ENCODE results near the gene KLF3.
A peak's percentile ranks its signal among the peaks of the same experiment; 100 is the strongest.

Gene KLF3

DNA sequence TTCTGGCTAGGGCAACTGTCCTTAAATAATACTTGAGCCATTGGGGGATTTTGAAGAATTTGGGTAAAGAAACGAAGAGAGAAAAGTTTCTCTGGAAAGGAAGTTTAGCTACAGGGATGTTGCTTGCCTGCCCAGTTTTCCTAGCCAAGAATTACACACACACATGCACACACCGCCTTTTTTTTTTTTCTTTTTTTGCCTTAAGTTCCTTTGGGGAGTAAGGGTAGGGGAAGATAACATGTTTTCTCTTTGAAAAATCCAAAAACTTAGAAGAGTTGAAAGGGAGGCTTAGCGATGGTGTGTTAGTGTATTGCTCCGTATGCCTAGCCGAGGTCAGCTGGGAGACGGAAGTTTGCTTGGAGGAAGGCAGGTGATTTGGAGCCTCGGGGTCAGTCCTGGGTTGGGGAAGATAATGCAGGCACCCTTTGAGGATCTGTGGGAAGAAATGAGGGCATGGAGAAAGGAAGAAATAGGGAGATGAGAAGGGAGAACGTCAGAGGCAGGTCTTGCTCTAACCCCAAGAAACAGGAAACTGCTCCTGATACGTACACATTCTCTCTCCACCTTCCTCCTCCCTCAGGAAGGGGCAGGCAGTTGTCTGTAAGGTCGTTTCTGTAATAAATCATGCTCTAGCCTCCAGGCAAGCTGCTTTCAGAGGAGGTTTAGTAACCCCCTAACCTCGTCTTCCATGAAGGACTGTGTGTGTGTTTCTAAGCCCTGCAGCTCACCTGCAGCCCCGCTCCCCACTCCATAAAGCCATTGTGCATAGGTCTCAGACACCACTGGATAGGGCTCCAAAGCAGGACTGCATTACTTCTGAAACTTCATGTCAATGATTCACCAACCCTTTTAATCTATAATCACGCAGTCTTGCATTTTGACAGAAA lies 10.5 kb downstream of the KLF3 start:
- peak; percentile 39 for DNase-seq (ENCODE audit: low spot score)

DNA sequence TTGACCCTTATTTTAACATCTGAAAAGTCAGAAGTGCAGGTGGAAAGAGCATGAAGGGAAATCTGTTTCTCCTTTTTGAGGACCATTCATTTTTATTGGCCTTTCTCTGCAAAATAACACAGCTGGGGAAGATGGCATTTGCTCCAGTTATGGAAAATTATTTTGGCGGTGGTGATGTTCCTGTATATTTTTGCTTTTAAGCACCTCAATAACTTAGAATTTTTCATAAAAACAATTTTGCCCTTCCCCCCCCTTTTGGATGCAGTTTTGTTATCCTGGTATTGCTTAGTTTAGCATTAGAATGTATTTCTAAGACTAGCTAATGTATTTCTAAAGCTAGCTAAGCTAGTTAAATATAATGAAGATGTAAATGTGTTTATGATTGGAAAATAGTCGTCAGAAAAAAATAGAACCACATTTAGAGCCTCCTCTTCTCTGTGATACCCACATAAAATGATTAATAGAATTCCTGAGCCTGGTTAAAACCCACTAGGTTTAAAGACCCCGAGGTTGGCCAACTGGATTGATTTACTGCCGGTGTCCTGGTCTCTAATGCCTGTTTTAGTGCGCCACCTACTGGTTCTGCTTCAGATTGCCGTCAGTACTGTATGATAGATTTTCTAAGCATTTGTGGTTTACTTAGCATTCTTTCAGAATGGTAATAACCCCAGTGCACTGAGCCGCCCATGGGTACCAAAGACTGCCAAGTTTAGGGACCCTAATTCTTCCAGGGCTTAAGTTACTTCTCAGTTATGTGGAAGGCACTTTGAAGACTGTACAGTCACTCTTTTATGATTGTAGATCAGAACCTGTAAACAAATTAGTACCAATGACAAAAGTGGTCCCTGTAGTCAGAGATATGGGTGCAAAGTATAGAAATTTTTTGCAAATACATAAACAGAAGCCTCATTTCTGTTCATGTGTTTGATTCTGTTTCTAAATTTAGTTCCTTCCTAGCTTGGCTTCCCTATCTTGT lies 11.4 kb downstream of the KLF3 start:
- DNase-seq (ENCODE audit: low spot score) = peak; percentile 89

DNA sequence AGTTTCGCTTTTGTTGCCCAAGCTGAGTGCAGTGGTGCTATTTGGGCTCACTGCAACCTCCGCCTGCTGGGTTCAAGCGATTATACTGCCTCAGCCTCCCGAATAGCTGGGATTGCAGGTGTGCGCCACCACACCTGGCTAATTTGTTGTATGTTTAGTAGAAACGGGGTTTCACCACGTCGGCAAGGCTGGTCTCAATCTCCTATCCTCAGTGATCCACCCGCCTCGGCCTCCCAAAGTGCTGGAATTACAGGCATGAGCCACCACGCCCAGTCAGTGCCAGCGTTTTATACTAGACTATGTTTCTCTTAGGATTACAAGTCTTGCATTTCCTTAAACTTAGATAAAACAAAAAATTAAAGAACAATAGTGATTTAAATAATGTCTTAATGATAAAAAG lies 13.0 kb downstream of the KLF3 start:
- no peak for DNase-seq (ENCODE audit: low spot score)

DNA sequence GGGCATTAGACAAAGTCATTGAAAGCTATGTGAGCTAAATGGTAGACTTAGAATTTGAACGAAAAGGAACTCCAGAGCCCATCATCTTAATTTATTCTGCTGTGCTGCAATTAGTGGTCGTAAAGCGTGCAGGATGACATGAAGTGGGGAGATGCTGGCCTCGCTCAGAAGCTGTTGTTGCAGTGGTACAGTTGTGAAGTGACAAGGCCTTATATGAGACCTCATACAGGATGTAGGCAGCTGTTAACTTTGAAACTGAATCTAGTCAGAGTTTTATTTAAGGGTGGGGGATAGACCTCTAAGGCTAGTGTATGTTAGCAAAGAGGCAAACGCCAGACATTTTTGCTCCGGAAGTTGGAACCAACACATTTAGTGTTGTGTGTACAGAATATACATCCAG lies 13.4 kb downstream of the KLF3 start:
- DNase-seq (ENCODE audit: low spot score) = no peak

DNA sequence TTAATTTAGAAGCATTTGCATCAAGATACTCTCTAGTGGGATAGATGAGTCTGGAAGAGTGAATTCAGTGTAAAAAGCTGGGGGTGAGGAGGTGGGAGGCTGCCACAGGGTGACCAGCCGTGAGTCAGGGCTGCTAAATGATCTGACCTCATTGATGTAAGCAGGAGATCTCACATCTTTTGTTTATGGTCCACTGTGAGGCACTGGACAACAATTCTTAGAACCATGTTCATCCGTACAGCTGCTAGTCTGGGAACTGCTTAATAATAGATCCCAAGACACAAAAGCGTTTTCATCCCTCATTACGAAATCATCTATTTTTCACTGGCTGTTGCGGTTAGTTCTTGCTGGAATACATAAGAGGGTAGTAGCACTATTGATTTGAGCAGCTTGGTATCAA lies 14.1 kb downstream of the KLF3 start:
- DNase-seq (ENCODE audit: low spot score) = no peak

DNA sequence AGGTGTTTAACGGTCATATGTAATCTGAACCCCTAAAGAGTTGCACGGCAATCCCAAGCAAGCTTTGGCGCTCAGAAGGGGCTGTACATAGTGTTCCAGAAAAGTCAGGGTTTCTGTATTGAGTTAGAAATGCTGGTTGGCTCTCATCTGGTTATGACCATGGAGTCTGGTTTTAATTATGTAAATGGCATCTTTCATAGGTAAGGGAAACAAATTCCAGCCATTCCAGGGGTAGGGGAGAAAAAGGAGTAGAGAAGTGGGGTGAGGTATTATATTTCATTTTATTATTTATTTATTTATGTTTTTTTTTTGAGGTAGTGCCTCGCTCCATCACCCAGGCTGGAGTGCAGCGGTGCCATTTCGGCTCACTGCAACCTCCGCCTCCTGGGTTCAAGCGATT lies 15.9 kb downstream of the KLF3 start:
- no peak for DNase-seq (ENCODE audit: low spot score)

DNA sequence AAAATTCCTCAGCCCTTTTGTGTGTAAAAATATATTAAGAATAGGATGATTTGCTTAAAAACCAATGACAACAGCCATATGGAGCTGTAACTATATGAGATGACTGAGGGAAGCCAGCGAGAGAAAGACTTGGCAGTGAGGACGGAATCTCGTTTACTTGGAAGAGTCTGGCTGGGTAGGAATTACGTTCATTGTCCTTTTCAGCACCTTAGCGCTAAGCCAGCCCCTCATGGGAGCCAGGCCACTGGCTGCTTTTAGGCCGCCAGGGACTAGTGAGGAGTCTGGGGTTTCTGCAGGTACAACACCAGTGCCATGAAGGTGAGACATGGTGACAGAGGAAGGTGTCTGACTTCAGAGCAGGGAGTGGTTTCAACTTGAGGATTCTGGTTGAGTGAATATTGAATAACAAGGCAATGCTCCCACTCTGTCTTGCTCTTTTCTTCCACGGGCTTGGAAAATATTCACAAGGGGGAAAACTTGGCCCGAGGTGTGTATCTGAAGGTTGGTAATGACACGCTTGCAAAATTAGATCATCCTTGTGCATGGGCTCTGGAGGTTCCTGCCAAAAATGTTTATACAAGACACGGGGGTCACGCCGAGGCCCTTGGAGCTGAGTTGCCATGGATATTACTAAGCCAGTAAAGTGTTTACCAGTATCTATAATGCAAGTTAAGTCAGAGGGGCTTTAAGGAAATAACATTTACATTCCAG lies 17.4 kb downstream of the KLF3 start:
- DNase-seq (ENCODE audit: low spot score) = no peak

DNA sequence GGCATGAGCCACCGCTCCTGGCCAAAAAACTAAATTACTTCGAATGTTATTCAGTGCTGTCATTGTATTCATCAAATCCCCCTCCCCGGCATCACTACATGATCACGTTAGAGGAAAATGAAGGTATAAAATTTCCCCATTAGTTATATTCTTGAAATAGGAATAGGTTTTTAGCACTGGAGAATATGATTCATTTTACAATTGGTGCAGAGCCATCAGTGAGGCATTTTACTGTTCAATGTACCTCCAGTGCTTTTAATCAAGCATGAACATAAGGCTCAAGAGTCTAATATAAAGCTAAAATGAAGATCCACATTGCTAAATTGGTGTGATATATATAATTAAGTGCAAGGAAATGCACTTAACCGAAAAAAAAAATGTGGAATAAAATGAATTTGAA lies 18.3 kb downstream of the KLF3 start:
- DNase-seq (ENCODE audit: low spot score) = no peak

DNA sequence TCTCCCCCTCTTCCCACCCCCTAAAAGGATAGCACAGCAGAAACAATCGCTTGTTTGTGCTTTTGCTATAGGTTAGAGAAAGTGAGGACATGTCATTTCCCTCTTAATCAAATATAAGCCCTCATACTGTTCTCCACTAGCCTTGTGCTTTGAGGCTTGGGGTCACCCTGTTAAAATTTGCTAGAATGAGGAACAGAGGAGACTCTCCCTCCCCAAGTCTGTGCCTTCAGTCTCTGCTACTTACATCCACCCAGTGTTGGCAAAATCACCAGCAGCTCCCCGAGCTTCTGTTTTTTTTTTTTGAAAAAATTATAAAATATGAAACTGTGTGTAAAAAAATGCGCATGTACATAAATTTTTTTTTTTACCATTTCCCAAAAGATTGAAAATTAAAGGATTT lies 19.3 kb downstream of the KLF3 start:
- DNase-seq (ENCODE audit: low spot score) = no peak

DNA sequence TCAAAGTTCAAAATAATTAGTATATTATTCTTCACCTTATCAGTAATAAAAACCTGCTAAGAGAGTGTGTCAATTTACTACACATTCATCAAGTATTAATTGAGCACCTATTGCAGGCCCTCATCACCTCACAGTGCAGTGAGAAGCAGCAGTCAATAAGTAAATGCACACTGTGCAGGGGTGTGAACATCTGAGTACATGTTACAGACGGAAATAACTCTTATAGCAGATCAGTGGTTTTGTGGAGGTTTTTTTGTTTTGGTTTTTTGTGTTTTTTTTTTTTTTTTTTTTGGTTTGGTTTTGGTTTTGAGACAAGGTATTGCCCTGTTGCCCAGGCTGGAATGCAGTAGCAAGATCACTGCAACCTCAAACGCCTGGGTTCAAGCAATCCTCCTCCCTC lies 20.3 kb downstream of the KLF3 start:
- no peak for DNase-seq (ENCODE audit: low spot score)

DNA sequence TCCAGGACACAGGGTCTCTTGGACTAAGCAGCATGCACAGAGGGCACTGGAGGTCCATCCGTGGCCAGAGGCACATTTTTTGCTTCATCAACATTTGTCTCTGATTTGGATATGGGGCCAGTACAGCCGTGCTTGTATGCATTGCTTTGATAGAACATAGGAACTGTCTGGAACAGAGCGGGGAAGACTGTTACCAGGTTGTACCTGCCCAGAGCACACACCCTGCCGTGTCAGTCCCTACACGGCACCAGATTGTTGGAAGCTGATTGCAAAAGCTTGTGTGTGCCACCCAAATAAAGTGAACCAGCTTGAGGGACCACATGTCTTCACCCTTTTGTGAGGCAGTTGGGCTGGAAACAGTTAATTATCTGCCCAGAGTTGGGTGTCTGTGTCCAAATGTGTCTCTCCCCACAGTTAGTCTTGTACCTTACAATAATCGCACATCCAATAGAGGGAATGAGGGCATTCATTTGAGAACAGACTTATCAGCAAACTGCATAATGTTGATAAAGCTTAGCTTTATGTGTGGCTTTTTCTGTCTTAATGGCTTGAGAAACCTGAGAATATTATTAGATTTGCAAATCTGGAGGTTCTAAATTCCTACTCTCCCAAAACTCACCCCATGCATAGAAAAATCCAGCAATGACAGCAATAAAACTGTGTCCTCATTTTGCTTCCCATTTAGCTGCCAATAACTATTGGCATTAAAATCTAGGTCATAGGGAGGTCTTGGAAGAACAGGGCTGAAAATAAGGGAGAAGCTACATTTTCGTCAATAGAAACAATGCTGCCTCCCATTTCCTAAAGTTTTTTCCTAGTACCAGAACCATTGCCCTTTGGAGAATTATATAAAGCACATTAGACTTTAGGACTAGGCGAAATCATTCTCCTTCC lies 21.2 kb downstream of the KLF3 start:
- DNase-seq (ENCODE audit: low spot score) = no peak

DNA sequence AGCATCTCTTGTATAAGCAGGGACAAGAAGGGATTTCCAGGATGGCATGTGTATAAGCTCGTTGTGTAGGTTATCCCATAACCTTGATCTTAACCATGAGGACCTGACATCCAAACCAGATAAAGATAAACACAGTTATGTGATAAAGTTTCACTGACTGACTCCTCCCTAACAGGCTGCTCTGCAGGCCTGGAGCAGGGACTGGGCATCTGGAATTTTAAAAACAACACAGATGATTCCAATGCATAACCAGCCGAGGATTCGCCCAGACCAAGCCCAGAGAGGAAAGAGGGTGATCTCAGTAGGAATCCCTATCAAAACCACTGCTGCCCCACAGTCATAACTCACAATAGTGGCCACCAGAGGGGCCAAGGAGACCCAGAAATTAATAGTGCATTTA lies 22.7 kb downstream of the KLF3 start:
- no peak for DNase-seq (ENCODE audit: low spot score)

DNA sequence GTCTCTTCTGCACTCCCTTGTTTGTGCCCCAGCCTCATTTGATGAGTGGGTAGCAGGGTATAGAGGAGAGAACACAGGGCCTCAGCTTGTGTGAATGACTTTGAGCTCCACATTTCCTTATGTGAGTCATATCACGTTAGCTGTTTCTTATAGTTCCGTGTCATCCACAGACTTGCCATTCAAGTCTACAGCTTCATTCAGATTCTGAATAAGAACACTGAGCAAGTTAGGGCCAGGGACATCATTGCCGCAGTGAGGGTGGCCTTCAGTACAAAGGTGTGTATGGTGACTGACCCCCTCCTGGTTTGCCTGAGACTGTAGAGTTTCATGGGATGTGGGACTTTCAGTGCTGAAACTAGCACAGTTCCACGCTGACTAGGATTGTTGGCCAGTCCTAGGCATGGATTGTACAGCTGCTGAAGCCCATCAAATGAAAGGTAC lies 23.6 kb downstream of the KLF3 start:
- DNase-seq (ENCODE audit: low spot score) = no peak

DNA sequence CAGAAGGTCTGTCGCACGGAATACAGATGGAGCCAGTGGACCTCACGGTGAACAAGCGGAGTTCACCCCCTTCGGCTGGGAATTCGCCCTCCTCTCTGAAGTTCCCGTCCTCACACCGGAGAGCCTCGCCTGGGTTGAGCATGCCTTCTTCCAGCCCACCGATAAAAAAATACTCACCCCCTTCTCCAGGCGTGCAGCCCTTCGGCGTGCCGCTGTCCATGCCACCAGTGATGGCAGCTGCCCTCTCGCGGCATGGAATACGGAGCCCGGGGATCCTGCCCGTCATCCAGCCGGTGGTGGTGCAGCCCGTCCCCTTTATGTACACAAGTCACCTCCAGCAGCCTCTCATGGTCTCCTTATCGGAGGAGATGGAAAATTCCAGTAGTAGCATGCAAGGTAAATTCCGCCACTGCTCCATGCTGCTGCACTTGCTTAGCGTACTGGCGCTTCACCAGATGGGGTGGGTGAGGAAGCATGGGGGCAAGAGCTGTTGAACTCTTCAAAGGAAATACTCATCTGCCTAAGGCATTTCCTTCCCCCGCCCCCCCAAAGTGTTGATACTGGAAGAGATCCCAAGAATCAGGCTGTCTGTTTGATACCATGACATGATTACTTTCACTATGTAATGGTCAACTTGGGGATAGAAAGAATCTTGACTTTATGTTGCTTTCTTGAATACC lies 24.8 kb downstream of the KLF3 start:
- no peak for DNase-seq (ENCODE audit: low spot score)

DNA sequence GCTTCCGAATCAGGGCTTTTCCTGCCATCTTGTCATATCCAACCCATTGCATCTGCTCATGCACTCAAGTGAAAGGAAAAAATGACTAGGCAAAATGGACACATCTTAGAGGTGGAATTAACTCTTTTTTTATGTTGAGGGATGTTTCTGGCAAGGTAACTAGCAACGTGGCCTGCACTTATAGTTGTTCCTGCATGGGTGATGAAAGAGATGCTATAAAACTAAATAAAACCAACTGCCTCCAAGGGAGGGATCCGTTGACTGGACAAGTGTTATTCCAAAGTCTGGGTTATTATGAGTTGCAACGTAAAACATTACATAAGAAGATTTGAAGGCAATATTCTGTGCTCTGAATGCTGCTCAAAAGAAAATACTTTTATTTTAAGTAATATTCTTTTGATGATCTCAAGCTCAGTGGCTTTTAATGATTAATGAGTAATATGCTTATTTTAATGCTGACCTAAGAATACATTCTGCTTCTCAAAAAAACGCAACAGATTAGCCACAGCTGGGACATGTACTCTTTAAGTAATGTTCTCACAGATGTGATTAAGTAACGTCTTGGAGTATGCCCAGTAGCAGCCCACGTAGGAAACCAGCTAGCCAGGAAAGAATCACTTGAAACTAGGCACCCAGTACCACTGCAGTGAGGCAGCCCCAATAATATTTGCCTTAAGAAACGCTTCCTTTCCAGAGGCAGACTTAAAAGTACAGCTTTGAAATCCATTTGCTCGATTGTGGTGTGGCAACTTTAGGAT lies 27.4 kb downstream of the KLF3 start:
- no peak for DNase-seq (ENCODE audit: low spot score)

DNA sequence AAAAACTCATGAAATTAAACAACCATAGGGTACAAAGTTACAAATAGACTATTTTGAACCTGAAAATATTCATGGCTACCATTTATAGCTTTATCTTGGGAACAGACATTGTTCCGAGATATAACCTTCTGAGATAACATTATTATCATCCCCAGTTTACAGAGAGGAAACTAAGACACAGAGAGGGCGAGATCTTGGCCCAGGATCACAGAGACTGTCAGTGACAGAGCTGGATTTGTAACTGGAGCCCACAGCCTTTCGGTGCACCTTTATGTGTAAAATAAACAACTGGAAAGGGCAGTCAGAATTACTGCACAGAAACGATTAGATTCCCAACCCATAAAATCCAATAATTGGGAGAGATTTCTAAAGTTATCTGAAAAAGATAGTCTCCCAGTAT lies 28.4 kb downstream of the KLF3 start:
- no peak for DNase-seq (ENCODE audit: low spot score)

DNA sequence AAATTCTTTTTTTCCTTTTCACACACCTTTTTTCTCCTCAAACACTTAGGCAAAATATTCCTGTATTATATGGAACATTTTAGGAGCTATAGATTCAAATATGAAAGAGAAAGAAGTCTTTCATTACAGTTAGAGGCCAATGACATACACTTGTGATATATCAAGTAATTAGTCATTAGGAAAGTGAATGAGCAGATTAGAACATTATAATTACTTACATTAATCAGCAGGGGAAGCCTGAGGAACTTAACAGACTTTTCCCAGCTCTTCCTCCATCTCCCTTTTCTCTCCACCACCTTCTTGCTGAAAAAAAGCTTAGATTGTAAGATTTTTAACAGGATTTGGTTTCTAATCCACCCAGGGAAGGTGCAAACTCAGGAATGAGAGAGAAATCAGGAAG lies 29.6 kb downstream of the KLF3 start:
- DNase-seq (ENCODE audit: low spot score) = no peak

DNA sequence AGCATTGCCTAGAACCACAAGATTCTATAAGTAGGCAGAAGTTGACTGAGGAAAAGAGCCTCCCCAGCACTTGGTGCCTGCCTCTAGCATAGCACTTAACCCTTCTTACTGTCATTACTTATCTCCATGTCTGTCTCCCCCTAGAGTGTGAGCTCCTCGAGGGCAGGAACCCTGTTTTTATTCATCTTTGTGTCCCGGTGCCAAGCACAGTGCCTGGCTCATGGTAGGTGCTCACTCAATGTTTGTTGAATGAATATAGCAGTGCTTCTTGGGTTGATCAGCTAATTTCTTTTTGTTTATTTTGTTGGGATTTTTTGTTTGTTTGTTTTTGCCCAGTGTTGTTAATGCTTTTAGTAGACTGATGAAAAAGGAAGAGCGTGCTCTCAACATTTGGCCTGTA lies 30.3 kb downstream of the KLF3 start:
- peak; percentile 27 for DNase-seq (ENCODE audit: low spot score)

DNA sequence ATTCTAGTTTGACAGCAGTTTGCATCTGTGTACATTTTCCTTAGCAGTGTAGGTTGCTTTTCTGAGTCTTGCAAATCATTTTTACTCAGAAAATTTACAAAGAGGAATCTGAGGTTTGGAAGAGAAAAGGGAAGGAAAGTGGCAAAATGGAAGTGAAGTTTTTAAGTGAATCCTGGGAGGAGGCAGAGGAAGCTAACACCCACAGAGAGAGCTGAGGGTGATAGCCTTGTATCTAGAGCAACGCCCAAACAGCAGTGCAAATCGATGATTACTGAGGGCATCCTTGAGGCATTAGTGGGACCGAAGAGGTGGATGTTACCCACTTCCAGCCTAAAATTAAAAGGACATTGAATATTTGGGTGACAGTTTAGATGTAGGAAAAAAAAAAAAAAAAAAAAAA lies 31.8 kb downstream of the KLF3 start:
- DNase-seq (ENCODE audit: low spot score) = peak; percentile 67

DNA sequence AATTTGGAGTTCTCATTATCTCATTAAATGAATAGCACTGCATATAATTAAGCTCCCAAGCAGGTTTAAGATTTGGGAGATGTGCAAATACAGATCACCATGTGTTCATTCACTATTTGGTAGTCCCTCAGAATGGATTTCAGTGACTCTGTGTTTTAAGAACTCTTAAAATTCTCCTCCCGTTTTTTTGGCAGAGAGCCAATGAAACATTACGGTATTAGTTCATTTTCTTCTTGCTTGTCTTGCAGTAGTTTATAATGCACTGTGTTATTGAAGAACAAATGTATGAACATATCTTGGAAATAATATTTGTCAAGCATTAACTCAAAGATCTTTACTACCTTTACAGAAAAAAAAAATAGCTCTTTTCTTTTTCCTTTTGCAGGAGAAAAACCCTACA lies 32.7 kb downstream of the KLF3 start:
- DNase-seq (ENCODE audit: low spot score) = peak; percentile 64

Measured in hematopoietic multipotent progenitor cell treated with erythropoietin and hydrocortisone succinate and interleukin-3 and kit ligand, for 15 days (in vitro differentiated cells).